Esophagus muscularis mucosa (tissue), 4 donors: ENCODE data around the gene TRIM67. TPM values are rescaled to one million over a fixed set of nuclear protein-coding genes. Genes with fewer than 3 reads are reported as not detected.

Experiments
- DNase-seq: peaks from one replicate; pipeline ENCODE4 v3.0.0-alpha.2; 2017; ENCODE audit errors: extremely low spot score
- H3K27ac ChIP-seq, 4 donors: fragments of 200-600 bp; sonication (generic); replicated peaks in 1 of 4; 1 replicate in 3 of 4; 2 replicates in 1 of 4; pipeline ENCODE4 v1.5.1; 2016 to 2019; ENCODE audit warnings: mild to moderate bottlenecking in 1 of 4
- H3K27me3 ChIP-seq, 4 donors: fragments of 200-600 bp; sonication (generic); one replicate each; pipeline versions ENCODE4 v1.5.1 to v1.6.0; 2016 to 2019
- H3K36me3 ChIP-seq, 4 donors: fragments of 200-600 bp; sonication (generic); one replicate each; pipeline ENCODE4 v1.5.1; 2016 to 2019
- H3K4me1 ChIP-seq, 4 donors: fragments of 200-600 bp; sonication (generic); one replicate each; pipeline ENCODE4 v1.5.1; 2016 to 2019
- H3K4me3 ChIP-seq, 4 donors: fragments of 200-600 bp; sonication (generic); 1 replicate in 2 of 4; 2 replicates in 2 of 4; pipeline ENCODE4 v1.5.1; 2016 to 2019; ENCODE audit warnings: mild to moderate bottlenecking in 4 of 4, moderate library complexity in 1 of 4
- H3K9me3 ChIP-seq, 4 donors: fragments of 200-600 bp; sonication (generic); 1 replicate in 3 of 4; 2 replicates in 1 of 4; pipeline ENCODE4 v1.5.1; 2016 to 2019
- EP300 ChIP-seq: sonication (generic); formaldehyde crosslinking; IDR thresholded peaks from one replicate; pipeline ENCODE4 v1.6.1; 2017; ENCODE audit warnings: antibody characterized with exemption
- POLR2A ChIP-seq: fragments of 450-650 bp; IDR thresholded peaks from one replicate; pipeline ENCODE4 v1.6.1; 2017; ENCODE audit warnings: antibody characterized with exemption, moderate library complexity, mild to moderate bottlenecking, low read depth
- POLR2AphosphoS5 ChIP-seq, 2 donors: sonication (generic); formaldehyde crosslinking; IDR thresholded peaks; one replicate each; pipeline ENCODE4 v1.6.1; 2017; ENCODE audit warnings: antibody characterized with exemption in 2 of 2
- WGBS: methylation state at CpG from one replicate; pipeline ENCODE4 v1.1.5; 2018; 5-methylcytosine and 5-hydroxymethylcytosine counted together
- intact Hi-C: fragments of 100-400 bp; cut with DNase I; formaldehyde crosslinking; loops from one replicate; pipeline ENCODE4 v1.15.1; 2023
- total RNA-seq, 4 donors: library from RNA; depleted of rRNA; stranded (reverse); fragments of >200 nt; gene quantifications; one replicate each; pipeline versions ENCODE4 v1.1.0 to v1.2.1, GENCODE V29; 2016
- TF ChIP-seq, protein P1 (sequence below), 3 experiments: fragments of 200-600 bp in 2 of 3; fragments of 450-650 bp in 1 of 3; sonication (generic) in 2 of 3; IDR thresholded peaks; one replicate each; pipeline ENCODE4 v1.5.1; 2017 to 2019; ENCODE audit warnings: antibody characterized with exemption in 3 of 3, mild to moderate bottlenecking in 2 of 3, moderate library complexity in 1 of 3

Gene TRIM67
- total RNA-seq, 4 donors from 2014 or later: under 0.01 to 0.42 (median 0.13) TPM; not detected in 1

DNA sequence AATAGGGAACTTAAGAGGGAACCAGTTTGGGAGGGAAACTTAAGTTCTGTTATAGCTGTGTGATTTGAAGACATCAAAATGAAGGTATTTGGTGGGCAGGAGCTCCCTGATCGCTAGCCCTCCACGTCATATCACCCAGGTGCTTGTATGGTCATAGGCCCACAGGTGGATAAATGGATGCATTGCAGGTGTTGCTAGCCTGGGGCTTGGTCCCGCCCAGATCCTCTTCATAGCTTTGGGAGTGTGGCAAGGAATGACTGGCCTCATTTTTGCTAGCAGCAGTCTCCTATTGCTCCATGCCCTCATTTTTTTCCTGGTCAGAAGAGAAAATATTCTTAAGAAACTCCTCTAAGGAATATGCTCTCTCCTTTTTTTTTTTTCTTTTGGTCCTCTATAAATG, 90.5 kb downstream of the TRIM67 start:
- H3K4me1 ChIP-seq: no peaks in the 10 kb centered on the region
- H3K4me3 ChIP-seq: no peak overlapping the region
- TF ChIP-seq, protein P1, sequence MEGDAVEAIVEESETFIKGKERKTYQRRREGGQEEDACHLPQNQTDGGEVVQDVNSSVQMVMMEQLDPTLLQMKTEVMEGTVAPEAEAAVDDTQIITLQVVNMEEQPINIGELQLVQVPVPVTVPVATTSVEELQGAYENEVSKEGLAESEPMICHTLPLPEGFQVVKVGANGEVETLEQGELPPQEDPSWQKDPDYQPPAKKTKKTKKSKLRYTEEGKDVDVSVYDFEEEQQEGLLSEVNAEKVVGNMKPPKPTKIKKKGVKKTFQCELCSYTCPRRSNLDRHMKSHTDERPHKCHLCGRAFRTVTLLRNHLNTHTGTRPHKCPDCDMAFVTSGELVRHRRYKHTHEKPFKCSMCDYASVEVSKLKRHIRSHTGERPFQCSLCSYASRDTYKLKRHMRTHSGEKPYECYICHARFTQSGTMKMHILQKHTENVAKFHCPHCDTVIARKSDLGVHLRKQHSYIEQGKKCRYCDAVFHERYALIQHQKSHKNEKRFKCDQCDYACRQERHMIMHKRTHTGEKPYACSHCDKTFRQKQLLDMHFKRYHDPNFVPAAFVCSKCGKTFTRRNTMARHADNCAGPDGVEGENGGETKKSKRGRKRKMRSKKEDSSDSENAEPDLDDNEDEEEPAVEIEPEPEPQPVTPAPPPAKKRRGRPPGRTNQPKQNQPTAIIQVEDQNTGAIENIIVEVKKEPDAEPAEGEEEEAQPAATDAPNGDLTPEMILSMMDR (IDR thresholded peaks at IDR 0.05): no peak
- TF ChIP-seq EP300 (no peak), POLR2A (no peak)
- no peak overlapping the region for H3K27ac ChIP-seq
- H3K36me3 ChIP-seq: peaks cover 18 to 64% (median 47%) of the 10 kb centered on the region in 4 donors
- WGBS: 95% methylated on average over 3 of the region's 3 CpGs
- DNase-seq: no peak
- H3K27me3 ChIP-seq: no peaks in the 10 kb centered on the region
- intact Hi-C loops: no loop called here
- no peaks in the 10 kb centered on the region for H3K9me3 ChIP-seq

DNA sequence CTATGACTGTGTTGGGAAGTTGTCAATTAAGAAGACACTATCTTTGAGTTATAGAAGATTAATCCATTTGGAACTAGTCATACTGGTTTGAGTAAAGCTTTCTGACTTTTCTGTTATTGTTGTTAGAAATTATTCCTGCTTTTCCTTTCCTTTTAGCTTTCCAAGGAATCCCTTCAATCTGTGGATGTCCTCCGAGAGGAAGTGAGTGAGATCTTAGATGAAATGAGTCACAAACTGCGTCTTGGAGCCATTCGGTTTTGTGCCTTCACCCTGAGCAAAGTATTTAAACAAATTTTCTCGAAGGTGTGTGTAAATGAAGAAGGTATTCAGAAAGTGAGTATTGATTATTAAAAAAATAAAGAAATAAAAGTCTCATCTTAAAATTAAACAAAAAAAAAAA, 98.5 kb downstream of the TRIM67 start:
- H3K9me3 ChIP-seq: no peaks in the 10 kb centered on the region
- TF ChIP-seq POLR2A: no peak
- TF ChIP-seq, protein P1 (IDR thresholded peaks at IDR 0.05): no peak
- TF ChIP-seq EP300: no peak
- intact Hi-C loops: no loop called here
- no peak for DNase-seq
- WGBS: 88% methylated on average over 4 of the region's 4 CpGs
- H3K4me1 ChIP-seq: no peaks in the 10 kb centered on the region
- H3K36me3 ChIP-seq: peaks cover 26 to 94% (median 78%) of the 10 kb centered on the region in 4 donors
- H3K27me3 ChIP-seq: no peaks in the 10 kb centered on the region
- H3K27ac ChIP-seq: no peak overlapping the region
- no peak overlapping the region for H3K4me3 ChIP-seq

DNA sequence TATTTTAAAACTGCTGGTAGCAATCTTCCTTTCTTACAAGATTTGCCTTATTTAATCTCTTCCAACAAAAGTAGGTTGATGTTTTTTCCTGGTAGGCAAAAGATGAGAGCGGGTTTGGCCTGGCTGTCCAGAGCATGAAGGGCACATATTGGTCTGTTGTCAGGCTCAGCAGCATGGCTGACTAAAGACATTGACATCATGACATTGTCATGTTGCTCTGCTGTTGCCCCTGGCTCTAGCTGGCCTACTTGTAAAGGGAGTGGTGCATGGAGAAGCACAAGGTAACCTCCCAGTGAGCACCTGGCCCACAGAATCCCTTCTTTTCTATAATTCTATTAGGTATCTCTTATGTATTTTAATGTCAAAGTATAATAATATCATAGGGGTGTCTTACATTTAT, 102.8 kb downstream of the TRIM67 start:
- no peak for DNase-seq
- TF ChIP-seq POLR2A: no peak
- no peak for TF ChIP-seq POLR2AphosphoS5 (IDR thresholded peaks at IDR 0.05)
- TF ChIP-seq EP300: no peak
- TF ChIP-seq, protein P1 (IDR thresholded peaks at IDR 0.05): no peak
- Histone ChIP-seq H3K4me3 (no peak overlapping the region), H3K9me3 (no peaks in the 10 kb centered on the region), H3K36me3 (peaks cover 45 to 97% (median 93%) of the 10 kb centered on the region in 4 donors), H3K27ac (no peak overlapping the region), H3K4me1 (no peaks in the 10 kb centered on the region), H3K27me3 (no peaks in the 10 kb centered on the region)
- intact Hi-C loops: no loop called here
- WGBS: 96% methylated on average over 1 of the region's 1 CpG

DNA sequence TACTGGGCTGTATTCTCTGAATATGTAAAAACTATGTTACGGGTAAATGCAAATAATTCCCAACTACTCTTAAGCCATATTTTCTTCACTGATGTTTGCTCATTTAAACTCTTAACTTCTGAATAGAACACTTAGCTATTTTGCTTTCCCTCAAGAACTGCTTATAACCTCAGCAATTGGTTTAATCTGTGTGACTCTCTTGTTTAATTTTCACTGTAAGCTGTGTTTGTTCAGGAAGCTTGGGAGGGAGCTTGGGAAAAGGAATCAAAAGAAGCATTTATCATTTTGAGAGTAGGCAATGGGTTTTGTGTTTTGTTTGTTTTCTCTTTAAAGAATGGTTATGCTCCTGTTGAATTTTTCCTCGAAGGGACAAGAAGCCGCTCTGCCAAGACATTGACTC, 103.5 kb downstream of the TRIM67 start:
- TF ChIP-seq POLR2A (no peak), EP300 (no peak)
- Histone ChIP-seq H3K4me1 (no peaks in the 10 kb centered on the region), H3K27me3 (no peaks in the 10 kb centered on the region), H3K36me3 (peaks cover 38 to 97% (median 94%) of the 10 kb centered on the region in 4 donors), H3K4me3 (no peak overlapping the region), H3K9me3 (no peaks in the 10 kb centered on the region), H3K27ac (no peak overlapping the region)
- no peak for DNase-seq
- 85% methylated on average over 3 of the region's 3 CpGs for WGBS
- intact Hi-C loops: no loop called here

DNA sequence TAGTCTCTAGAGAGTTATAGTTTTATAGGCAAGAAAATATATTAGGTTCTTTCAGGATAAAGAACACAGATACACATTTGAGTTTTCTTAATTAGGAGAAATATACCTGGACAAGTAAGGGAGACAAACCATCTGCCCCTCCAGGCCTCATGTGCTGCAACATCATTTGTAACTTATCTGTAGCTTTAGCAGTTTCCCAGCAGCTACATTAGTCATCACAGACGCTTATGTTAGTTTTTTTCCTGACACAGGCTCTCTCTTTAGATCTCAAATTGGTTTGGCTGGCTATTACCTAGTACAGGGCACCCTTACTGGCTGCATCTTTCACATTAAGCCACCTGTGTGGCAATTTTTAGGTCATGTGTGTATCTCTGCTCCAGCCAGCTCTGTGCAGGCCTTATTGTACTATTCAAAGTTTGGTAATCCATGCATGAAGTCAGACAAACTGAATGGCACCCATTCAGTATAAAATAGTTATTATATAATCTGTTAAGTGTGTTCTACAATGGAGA, 105.0 kb downstream of the TRIM67 start:
- no peaks in the 10 kb centered on the region for H3K9me3 ChIP-seq
- no peaks in the 10 kb centered on the region for H3K4me1 ChIP-seq
- intact Hi-C loops: no loop called here
- no peak overlapping the region for H3K27ac ChIP-seq
- TF ChIP-seq, protein P1 (IDR thresholded peaks at IDR 0.05): no peak
- TF ChIP-seq POLR2A: no peak
- TF ChIP-seq POLR2AphosphoS5 (IDR thresholded peaks at IDR 0.05): no peak
- TF ChIP-seq EP300: no peak
- 0% methylated on average over 1 of the region's 1 CpG for WGBS
- peaks cover 33 to 97% (median 92%) of the 10 kb centered on the region in 4 donors for H3K36me3 ChIP-seq
- no peaks in the 10 kb centered on the region for H3K27me3 ChIP-seq
- no peak overlapping the region for H3K4me3 ChIP-seq
- no peak for DNase-seq

Other genes with a start within 250 kb of the TRIM67 start
- 10 to 100 TPM in 2 of 4 donors, 1 to 10 TPM in 2; 8.4 to 27.0 (median 11.5) TPM for gene TTC13, start 183.2 kb upstream of the TRIM67 start, total RNA-seq
- 10 to 100 TPM; 14.9 to 21.6 (median 18.8) TPM for gene ARV1, start 183.0 kb upstream of the TRIM67 start, total RNA-seq
- 10 to 100 TPM in 1 of 4 donors, 1 to 10 TPM in 3; 1.7 to 13.6 (median 5.6) TPM for gene FAM89A, start 121.8 kb upstream of the TRIM67 start, total RNA-seq
- gene GNPAT, start 79.2 kb downstream of the TRIM67 start, total RNA-seq: 10 to 100 TPM; 40.3 to 52.3 (median 47.2) TPM
- 10 to 100 TPM; 13.0 to 15.4 (median 14.3) TPM for gene EXOC8, start 175.8 kb downstream of the TRIM67 start, total RNA-seq
- 10 to 100 TPM; 11.9 to 23.7 (median 15.0) TPM for gene SPRTN, start 176.2 kb downstream of the TRIM67 start, total RNA-seq